Measurements from ENCODE around the gene HNRNPAB.

The HNRNPAB gene

GRCh38 chr5:178204182-178204934 is at the start of gene HNRNPAB:
Gene HNRNPAB, plus strand, starts transcription at chr5:178204533. Its CDS starts 305 bp downstream, at chr5:178204838.
- ATAC-seq, result peak; percentile 87 to 88

GRCh38 chr5:178155065-178155464 is 49.3 kb upstream of the HNRNPAB start:
- no peak for ATAC-seq

- no peak for ATAC-seq
Measured at GRCh38 chr5:178160176-178160575, 44.2 kb upstream of the HNRNPAB start.

- ATAC-seq, result no peak
Measured at GRCh38 chr5:178162481-178162880, 41.9 kb upstream of the HNRNPAB start.

- ATAC-seq, result peak; percentile 97
Measured at GRCh38 chr5:178163772-178164735, 40.3 kb upstream of the HNRNPAB start.

GRCh38 chr5:178165581-178165980 is 38.8 kb upstream of the HNRNPAB start:
- no peak for ATAC-seq

- no peak for ATAC-seq
Measured at GRCh38 chr5:178170455-178170854, 33.9 kb upstream of the HNRNPAB start.

GRCh38 chr5:178174456-178174855 is 29.9 kb upstream of the HNRNPAB start:
- no peak for ATAC-seq

GRCh38 chr5:178176791-178177190 is 27.5 kb upstream of the HNRNPAB start:
- no peak for ATAC-seq

GRCh38 chr5:178177569-178177968 is 26.8 kb upstream of the HNRNPAB start:
- ATAC-seq, result no peak

- no peak for ATAC-seq
Measured at GRCh38 chr5:178180141-178180863, 24.0 kb upstream of the HNRNPAB start.

- ATAC-seq, result no peak
Measured at GRCh38 chr5:178182158-178182876, 22.0 kb upstream of the HNRNPAB start.

GRCh38 chr5:178186427-178186826 is 17.9 kb upstream of the HNRNPAB start:
- ATAC-seq, result peak in 1 of 2 donors; percentile 60

- no peak for ATAC-seq
Measured at GRCh38 chr5:178187014-178187413, 17.3 kb upstream of the HNRNPAB start, which contains the start of gene GMCL2. Gene GMCL2, minus strand, starts transcription at chr5:178187371. Its CDS starts 72 bp downstream, at chr5:178187299.

- no peak for ATAC-seq
Measured at GRCh38 chr5:178189433-178189832, 14.9 kb upstream of the HNRNPAB start.

- no peak for ATAC-seq
Measured at GRCh38 chr5:178191661-178192060, 12.7 kb upstream of the HNRNPAB start.

- no peak for ATAC-seq
Measured at GRCh38 chr5:178192244-178192643, 12.1 kb upstream of the HNRNPAB start.

- no peak for ATAC-seq
Measured at GRCh38 chr5:178192787-178193186, 11.5 kb upstream of the HNRNPAB start.

- ATAC-seq, result no peak
Measured at GRCh38 chr5:178193251-178193809, 11.0 kb upstream of the HNRNPAB start.

GRCh38 chr5:178194026-178194425 is 10.3 kb upstream of the HNRNPAB start:
- no peak for ATAC-seq

- no peak for ATAC-seq
Measured at GRCh38 chr5:178196281-178196812, 8.0 kb upstream of the HNRNPAB start.

All from activated CD4-positive, CD25-positive, alpha-beta regulatory T cell treated with anti-CD3 and anti-CD28 coated beads, Interleukin-2, amount 50 U/mL, for 24 hours (primary cell).